Pulmonary artery endothelial cell (primary cell): ENCODE results near the gene CDH4. TPM values are rescaled to one million over a fixed set of nuclear protein-coding genes. Genes with fewer than 3 reads are reported as not detected.

Source experiments
- DNase-seq: peaks from one replicate; pipeline ENCODE4 v3.0.0-alpha.2; 2011; ENCODE audit warnings: low read depth, low spot score
- total RNA-seq: library from RNA; depleted of rRNA; stranded (reverse); fragments of >200 nt; gene quantifications from 2 replicates; pipeline ENCODE4 v1.2.3, GENCODE V29; 2014

The CDH4 gene
- total RNA-seq, 1 donor from 2014 or later = 7.5 TPM

DNA sequence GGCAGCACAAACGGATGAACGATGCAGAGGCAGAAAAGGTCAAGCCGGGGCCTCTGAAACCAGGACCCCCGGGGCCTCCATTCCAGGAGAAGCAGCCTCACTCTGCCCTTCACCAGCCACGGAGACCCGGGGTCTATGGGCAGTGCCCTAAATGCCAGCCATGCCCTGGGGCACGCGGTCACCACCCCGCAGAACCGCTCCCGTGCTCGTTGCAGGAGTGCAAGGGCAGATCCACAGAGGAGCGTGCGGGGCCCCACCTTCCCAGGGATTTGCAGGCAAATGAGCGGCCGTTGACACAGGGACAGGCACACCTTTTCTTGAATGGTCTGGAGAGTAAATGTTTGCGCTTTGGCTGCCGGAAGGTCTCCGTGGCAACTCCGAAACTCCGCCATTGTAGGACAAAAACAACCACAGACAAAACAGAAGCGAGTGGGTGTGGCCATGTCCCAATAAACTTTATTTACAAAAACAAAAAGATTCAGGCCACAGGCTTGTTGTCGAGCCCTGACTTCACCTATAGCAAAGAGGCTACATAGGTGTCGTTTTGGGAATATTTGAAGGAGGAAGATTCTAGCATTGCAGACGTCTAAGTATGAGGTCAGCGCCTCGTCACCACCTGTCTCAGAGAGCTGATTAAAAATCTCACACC, 650.3 kb downstream of the CDH4 start:
- DNase-seq = no peak

DNA sequence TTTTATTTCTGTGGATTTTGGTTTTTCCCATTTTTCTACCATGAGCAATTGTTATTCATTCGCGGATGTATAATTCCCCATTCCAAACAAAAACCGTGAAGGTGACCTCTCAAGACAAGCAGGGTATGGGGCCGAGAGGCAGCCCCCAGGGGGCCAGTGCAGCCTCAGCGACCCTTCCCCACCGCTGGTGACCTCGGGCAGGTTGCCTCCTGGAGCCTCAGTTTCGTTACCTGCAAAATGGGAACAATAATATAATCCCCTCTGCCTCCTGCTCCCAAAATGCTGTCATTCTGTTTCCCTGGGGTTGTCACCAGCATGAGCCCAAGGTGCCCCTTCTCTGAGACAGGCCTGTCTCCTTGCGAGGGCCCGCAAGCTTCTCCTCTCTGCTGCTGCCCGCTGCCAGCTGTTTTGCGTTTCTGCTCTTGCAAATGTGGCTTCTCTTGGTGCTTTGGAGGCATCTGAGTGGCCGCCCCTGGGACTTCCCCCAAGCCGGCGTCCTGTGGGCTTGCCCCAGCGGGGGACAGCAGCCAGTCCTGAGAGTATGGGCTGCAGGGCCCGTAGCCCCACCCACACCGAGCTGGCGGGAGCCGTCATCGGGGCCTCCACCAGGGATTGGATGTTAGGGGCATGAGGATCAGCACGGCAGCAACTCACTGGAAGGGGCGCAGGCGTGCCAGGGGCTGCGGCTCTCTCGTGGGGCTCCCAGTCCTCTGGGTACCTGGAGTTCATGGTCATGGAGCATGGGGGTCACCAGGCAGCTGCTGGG, 651.7 kb downstream of the CDH4 start:
- DNase-seq = no peak

DNA sequence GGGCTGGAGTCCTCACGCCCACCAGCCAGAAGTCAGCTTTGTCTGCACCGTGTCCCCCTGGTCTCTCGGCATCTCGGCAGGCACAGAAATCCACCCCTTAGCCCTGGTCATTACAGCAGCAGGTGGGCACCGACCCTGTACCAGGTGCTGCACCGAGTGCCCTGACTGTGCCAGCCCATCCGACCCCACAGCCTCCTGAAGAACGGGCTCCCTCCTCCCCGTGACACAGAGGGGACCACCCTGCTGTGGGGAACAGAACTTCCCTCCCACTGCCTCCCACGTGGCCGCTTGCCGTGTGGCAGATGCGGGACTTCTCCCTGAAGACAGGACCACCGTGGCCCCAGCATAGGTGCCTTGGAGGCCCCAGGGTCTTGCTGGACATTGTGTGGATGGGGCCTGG, 652.4 kb downstream of the CDH4 start:
- no peak for DNase-seq

DNA sequence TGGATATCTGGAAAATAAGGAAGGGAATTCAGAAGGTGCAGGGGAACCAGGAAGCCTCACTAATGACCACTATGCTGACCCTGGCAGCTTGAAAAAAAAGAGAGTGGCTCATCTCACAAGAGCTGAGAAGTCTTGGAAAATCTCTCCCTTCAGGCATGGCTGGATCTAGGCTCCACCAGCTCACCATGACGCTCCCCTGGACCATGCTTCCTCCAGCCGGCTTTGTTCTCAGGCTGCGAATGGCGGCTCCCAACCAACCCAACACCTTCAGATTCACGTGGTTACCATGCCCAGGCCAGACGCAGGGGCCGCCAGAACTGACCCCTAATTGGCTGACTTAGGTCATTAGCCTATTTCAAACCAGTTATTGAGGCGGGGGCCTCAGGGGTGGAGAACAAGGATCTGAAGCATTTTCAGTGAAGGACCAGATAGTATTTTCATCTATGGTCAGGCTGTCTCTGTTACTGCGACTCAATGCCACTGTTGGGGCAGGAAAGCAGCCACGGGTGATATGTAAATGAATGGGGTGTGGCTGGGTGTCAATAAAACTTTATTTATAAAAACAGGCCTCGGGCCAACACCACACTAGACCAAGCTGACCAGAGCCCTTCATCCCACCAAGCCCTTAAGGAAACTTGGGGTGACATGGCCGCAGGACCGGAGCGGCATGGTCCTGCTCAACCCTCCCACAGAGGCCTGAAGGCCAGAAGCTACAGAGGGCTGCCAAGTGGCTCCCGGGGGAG, 653.9 kb downstream of the CDH4 start:
- DNase-seq = no peak

DNA sequence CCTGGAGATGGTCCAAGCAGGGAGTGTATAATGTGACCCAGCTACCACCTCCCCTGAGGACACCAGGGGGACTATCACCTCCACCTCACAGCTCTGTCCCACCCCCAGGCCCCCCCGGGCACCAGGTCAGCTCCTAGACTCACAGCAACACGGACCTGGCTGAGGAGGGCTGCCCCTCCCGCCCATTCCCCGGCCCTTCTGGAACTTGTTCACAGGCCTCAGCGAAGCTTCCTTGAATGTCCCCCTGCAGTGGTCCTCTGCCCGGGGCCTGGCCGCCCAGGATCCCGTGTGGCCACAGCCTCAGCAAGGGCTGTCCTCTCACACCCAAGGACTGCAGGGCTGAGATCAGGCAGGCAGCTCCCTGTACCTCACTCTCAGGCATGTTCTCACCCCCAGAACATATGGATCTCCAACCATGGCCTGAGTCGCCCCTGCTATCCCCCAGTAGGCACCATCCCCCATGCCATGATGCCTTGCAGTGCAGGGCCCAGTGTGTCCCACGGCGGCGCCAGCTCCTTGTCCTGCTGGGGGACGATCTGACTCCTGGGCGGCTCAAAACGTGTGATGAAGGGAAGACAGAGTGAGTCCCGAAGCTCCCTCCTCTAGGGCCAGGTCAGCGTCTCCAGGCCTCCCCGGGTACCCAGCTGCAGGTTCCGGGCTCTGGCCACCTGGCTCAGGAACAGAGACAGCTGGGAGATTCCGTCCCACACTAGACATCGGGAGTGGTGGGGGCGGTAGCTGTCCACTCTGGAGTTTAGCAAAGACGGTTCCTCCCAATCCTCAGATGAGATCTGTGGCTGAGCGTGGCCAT, 655.2 kb downstream of the CDH4 start:
- DNase-seq = no peak

DNA sequence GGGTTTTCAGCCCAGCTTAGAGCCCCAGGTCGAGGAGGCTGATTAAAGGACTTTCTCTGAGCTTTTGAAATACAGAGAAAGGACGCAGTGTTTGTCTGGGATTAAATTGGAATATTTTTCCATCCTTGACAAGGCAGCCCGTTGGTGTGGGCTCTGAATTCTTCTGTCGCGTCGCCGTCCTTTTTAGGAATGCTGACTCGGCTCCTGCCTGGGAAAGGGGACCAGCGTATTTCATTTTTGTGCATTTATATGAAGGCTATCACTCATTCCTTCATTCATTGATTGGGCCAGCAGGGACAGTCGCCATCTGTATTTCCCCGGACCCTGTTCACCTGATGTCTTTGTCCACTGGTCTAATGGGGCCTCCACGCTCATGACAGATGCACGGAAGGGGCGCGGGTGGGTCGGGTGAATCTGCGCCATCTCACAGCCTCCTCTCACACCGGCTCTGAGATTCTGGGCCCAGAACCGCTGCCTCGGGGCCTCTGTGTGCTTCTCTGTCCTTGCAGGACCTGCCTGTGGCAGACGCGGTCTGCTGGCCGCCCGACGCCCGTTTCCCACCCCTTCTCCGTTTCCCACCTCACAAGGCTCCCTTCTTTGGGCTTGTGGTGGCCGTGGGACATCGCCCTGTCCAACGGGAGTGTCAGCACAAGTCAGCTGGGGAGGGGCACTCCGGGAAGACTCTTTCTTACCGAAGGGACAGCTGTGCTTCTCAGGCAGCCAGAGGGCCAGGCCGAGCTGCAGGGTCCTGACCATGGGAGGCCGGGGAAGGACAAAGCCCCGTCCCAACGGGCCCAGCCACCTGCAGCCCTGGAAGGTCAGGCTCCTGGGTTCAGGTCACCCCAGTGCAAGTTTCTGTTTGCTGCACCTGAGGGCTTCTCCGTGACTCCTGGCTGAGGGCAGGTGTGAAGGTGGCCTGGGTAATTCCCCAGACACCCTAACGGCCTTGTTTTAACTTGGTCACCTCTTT, 656.3 kb downstream of the CDH4 start:
- DNase-seq = no peak

DNA sequence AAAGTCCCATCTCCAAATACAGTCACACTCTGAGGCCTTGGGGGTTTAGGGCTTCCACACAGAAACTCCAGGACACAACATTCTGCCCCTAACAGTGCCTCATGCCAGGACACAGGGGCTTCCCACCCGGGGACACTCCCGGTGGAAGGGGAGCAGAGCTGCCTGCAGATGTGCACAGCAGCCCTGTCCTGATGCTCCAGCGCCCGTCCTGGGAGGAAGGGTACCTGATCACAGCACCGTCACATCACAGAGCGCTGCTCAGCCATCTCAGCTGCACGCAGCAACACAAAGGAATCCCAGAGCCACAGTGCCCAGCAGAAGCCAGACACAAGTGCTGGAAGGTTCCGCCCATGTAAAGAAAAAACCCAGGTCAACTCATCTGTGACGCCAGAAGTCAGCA, 657.0 kb downstream of the CDH4 start:
- DNase-seq = no peak

DNA sequence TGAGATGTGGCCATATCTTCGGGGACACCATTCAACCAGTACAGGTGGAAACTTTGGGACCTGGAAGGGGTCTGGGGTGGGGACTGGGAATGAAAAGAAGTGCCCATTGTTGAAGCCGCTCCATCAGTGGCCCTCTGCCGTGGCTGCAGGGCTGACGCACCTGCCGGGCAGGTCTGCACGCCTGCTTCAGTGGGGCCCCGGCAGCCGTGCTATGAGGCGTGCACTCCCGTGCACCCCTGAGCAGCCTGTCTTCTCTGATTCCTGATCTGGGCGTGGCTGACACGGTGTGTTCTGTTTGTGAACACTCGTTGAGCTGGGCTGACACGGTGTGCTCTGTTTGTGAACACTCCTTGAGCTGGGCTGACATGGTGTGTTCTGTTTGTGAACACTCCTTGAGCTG, 657.8 kb downstream of the CDH4 start:
- no peak for DNase-seq

GRCh38 chr20:61911824-61912223, 659.8 kb downstream of the CDH4 start:
- DNase-seq = no peak

- no peak for DNase-seq
Observed at GRCh38 chr20:61912665-61913422, 660.8 kb downstream of the CDH4 start.

GRCh38 chr20:61913423-61914225, 661.6 kb downstream of the CDH4 start:
- DNase-seq = no peak

DNA sequence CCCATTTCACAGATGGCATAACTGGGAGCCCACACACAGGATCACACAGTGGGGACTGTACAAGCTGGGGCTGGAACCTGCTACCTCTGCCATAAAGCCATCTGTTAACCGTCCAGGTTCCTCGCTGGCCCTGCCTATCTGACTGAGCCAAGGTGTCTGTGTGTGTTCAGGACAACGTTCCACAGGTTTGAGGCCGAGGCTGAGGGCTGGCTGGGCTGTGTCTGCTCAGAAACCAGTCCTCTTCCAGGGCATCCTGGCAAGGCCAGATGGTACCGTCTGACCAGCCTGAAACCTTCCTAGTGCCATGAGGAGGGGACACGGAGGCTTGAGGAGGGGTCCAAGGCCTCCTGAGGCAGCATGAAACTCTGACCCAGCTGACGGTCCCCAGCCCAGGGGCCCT, 663.0 kb downstream of the CDH4 start:
- no peak for DNase-seq

- no peak for DNase-seq
Observed at GRCh38 chr20:61916318-61916891, 664.3 kb downstream of the CDH4 start.

DNA sequence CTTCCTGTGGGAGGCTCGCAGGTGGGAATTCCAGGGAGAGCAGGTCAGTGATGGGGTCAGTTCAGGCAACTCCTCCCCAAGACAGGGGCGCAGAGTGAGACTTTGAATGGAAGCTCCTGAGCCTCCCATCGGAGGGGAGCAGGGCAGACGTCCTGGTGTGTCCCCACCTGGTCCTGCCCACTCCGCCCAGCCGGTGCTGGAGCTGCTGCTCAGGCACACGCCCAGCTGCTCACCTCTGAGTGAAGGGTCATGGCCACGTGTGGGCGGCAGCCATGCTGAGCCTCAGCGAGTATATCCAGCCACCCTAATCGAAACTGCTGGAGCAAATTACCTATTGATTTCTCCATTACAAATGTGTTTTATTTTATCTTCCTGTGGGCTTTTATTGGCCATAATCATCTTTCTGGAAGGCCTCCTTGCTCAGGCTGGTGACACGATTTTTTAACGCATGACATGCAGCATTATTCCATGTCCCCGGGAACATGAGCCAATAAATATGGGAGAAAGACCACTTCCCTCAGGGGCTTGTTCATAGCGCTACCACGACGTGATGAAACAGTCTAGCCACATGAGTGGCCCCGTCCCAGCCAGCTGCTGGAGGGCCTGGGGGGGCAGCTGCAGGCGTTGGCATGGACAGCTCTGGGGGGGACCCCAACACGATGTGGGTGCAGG, 665.5 kb downstream of the CDH4 start:
- DNase-seq = no peak

DNA sequence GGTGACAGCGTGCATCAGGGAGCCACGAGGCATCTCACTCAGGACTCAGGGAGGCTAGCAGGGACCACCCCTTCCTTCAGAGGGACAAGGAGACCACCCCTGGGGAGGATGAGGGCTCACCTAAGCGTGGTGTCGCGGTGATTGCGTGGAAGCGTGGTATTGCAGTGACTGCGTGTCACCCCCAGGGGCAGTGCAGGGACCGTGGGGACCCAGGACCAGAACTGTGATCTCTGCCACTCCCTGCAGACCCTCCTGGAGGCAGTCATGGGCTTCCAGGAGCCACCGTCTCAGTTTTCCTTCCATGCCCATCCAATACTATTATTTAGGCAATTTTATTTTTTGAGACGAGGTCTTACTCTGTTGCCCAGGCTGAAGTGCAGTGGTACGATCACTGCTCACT, 666.5 kb downstream of the CDH4 start:
- no peak for DNase-seq

GRCh38 chr20:61919239-61919638, 667.2 kb downstream of the CDH4 start:
- no peak for DNase-seq

GRCh38 chr20:61919675-61920365, 667.8 kb downstream of the CDH4 start:
- DNase-seq = no peak
